Keratinocyte (primary cell): ENCODE data around the gene BMP7. TPM values are rescaled to one million over a fixed set of nuclear protein-coding genes. Genes with fewer than 3 reads are reported as not detected.

ENCODE experiments used
- DNase-seq: peaks from one replicate; pipeline ENCODE4 v3.0.0-alpha.2; 2011; ENCODE audit warnings: low read depth, missing footprints, low spot score
- FAIRE-seq: peaks from 2 replicates; lab custom pipeline; 2011; peaks lifted over from hg19 to GRCh38; lab: Jason Lieb, UNC
- H2AFZ ChIP-seq: 2 replicates; pipeline ENCODE4 v1.6.0; 2012; ENCODE audit warnings: low read length, control low read depth, inconsistent platforms; ENCODE audit not compliant: control insufficient read depth
- H3K27ac ChIP-seq: 2 replicates; pipeline ENCODE4 v1.5.1; 2011; ENCODE audit warnings: low read length; ENCODE audit not compliant: control insufficient read depth, insufficient read depth
- H3K27me3 ChIP-seq: 3 replicates; pipeline ENCODE4 v1.6.0; 2011; ENCODE audit warnings: low read length; ENCODE audit not compliant: control insufficient read depth, insufficient read depth; ENCODE audit errors: extremely low read depth
- H3K36me3 ChIP-seq, 2 experiments: 2 replicates in 1 of 2; 3 replicates in 1 of 2; pipeline ENCODE4 v1.5.1; 2011; ENCODE audit warnings: low read length in 2 of 2, mild to moderate bottlenecking in 1 of 2; ENCODE audit not compliant: control insufficient read depth in 2 of 2, insufficient read depth in 2 of 2; ENCODE audit errors: extremely low read depth in 1 of 2
- H3K4me1 ChIP-seq: 3 replicates; pipeline ENCODE4 v1.5.1; 2011; ENCODE audit warnings: low read length; ENCODE audit not compliant: control insufficient read depth, insufficient read depth; ENCODE audit errors: extremely low read depth
- H3K4me2 ChIP-seq: 3 replicates; pipeline ENCODE4 v1.6.0; 2011; ENCODE audit warnings: low read depth, low read length; ENCODE audit not compliant: control insufficient read depth, insufficient read depth; ENCODE audit errors: extremely low read depth
- H3K4me3 ChIP-seq, 3 experiments: fragments of 200-600 bp in 1 of 3; sonication (generic) in 1 of 3; 2 replicates in 2 of 3; 3 replicates in 1 of 3; pipeline ENCODE4 v1.5.1; 2011 to 2016; ENCODE audit warnings: low read length in 3 of 3, mild to moderate bottlenecking in 3 of 3, control low read depth in 2 of 3, inconsistent platforms in 1 of 3, low read depth in 1 of 3, mixed read lengths in 1 of 3, mixed run types in 1 of 3, moderate library complexity in 1 of 3; ENCODE audit not compliant: control insufficient read depth in 2 of 3, insufficient read depth in 2 of 3; ENCODE audit errors: extremely low read depth in 1 of 3
- H3K79me2 ChIP-seq: 2 replicates; pipeline ENCODE4 v1.6.0; 2012; ENCODE audit warnings: low read length; ENCODE audit not compliant: control insufficient read depth, insufficient read depth
- H3K9ac ChIP-seq: 3 replicates; pipeline ENCODE4 v1.6.0; 2011; ENCODE audit warnings: low read length; ENCODE audit not compliant: control insufficient read depth, insufficient read depth; ENCODE audit errors: extremely low read depth
- H3K9me1 ChIP-seq: 3 replicates; pipeline ENCODE4 v1.6.0; 2011; ENCODE audit warnings: low read length; ENCODE audit not compliant: control insufficient read depth, insufficient read depth; ENCODE audit errors: extremely low read depth
- H3K9me3 ChIP-seq: 2 replicates; pipeline ENCODE4 v1.5.1; 2012; ENCODE audit warnings: low read depth, low read length; ENCODE audit not compliant: control insufficient read depth
- H4K20me1 ChIP-seq: 3 replicates; pipeline ENCODE4 v1.6.0; 2011; ENCODE audit warnings: low read length; ENCODE audit not compliant: control insufficient read depth, insufficient read depth; ENCODE audit errors: extremely low read depth
- EZH2 ChIP-seq: IDR thresholded peaks from one replicate; pipeline ENCODE4 v1.6.1; 2012; ENCODE audit warnings: inconsistent platforms, mild to moderate bottlenecking, low read length, moderate library complexity
- dilution Hi-C: fragments of 300-500 bp; cut with MboI; formaldehyde crosslinking; loops from one replicate; pipeline ENCODE4 v1.7.0; 2020; ENCODE audit warnings: low sequenced_read_pairs; ENCODE audit not compliant: extremely low pct_ligation_motif_present
- polyA plus RNA-seq, 5 experiments: library from polyadenylated mRNA; depleted of rRNA in 3 of 5; stranded (reverse) in 3 of 5; stranded (forward) in 1 of 5; unstranded in 1 of 5; fragments of >200 nt; gene quantifications; 1 replicate in 1 of 5; 2 replicates in 3 of 5; 3 replicates in 1 of 5; pipeline versions ENCODE4 v1.2.1 to v1.2.3, GENCODE V29; 2011 to 2012; ENCODE audit warnings: missing spikeins in 2 of 5, low read depth in 1 of 5, low replicate concordance in 1 of 5
- TF ChIP-seq, protein P1 (sequence below), 3 experiments: IDR thresholded peaks in 1 of 3; conservative IDR thresholded peaks in 1 of 3; optimal IDR thresholded peaks in 1 of 3; 2 replicates in 2 of 3; 3 replicates in 1 of 3; pipeline versions ENCODE3 to v1.5.1; 2011; ENCODE audit warnings: low read length in 3 of 3, mild to moderate bottlenecking in 3 of 3, moderate library complexity in 2 of 3, control low read depth in 1 of 3, inconsistent platforms in 1 of 3; ENCODE audit not compliant: insufficient read depth in 2 of 3; ENCODE audit errors: extremely low read depth in 1 of 3

The BMP7 gene
- polyA plus RNA-seq, 1 donor (not counting 4 experiments of a cell fraction or from before 2014, with no cell fraction given), result 0.29 TPM

DNA sequence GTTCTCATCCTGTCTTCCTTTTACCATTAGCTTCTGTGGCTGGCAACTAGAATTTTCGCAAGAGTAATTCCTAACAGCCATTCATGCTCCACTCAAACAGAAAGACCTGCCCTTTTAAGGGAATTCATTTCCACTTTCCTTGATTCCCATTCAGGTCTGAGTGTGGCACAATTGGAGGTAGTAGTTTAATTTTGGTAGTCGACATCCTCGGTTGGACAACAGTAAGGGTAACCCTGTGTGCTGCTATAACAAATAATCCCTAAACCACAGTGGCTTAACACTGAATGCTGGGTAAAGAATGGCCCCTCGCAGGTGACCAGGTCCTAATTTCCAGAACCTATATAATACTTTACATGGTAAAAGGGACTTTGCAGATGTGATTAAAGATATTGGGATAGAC lies 142.9 kb downstream of the BMP7 start:
- peaks cover 8% of the 10 kb centered on the region for H3K4me1 ChIP-seq
- no peak overlapping the region for H3K9ac ChIP-seq
- no peak for DNase-seq
- no peak overlapping the region for H3K4me3 ChIP-seq
- TF ChIP-seq EZH2, result no peak
- TF ChIP-seq, protein P1, sequence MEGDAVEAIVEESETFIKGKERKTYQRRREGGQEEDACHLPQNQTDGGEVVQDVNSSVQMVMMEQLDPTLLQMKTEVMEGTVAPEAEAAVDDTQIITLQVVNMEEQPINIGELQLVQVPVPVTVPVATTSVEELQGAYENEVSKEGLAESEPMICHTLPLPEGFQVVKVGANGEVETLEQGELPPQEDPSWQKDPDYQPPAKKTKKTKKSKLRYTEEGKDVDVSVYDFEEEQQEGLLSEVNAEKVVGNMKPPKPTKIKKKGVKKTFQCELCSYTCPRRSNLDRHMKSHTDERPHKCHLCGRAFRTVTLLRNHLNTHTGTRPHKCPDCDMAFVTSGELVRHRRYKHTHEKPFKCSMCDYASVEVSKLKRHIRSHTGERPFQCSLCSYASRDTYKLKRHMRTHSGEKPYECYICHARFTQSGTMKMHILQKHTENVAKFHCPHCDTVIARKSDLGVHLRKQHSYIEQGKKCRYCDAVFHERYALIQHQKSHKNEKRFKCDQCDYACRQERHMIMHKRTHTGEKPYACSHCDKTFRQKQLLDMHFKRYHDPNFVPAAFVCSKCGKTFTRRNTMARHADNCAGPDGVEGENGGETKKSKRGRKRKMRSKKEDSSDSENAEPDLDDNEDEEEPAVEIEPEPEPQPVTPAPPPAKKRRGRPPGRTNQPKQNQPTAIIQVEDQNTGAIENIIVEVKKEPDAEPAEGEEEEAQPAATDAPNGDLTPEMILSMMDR (optimal IDR thresholded peaks at IDR 0.05 in 1 of 3, IDR thresholded peaks at IDR 0.05 in 1 of 3, conservative IDR thresholded peaks at IDR 0.05 in 1 of 3; ENCODE audit: extremely low read depth in 1 of 3, insufficient read depth in 2 of 3, low read length in 3 of 3), result no peak
- dilution Hi-C loops, result no loop called here
- H3K9me3 ChIP-seq, result no peaks in the 10 kb centered on the region
- H3K4me2 ChIP-seq, result no peak overlapping the region
- no peak for FAIRE-seq
- no peak overlapping the region for H2AFZ ChIP-seq
- no peaks in the 10 kb centered on the region for H4K20me1 ChIP-seq
- no peaks in the 10 kb centered on the region for H3K36me3 ChIP-seq
- H3K9me1 ChIP-seq, result no peaks in the 10 kb centered on the region
- no peak overlapping the region for H3K27ac ChIP-seq
- no peaks in the 10 kb centered on the region for H3K79me2 ChIP-seq
- H3K27me3 ChIP-seq, result peaks cover 8% of the 10 kb centered on the region

DNA sequence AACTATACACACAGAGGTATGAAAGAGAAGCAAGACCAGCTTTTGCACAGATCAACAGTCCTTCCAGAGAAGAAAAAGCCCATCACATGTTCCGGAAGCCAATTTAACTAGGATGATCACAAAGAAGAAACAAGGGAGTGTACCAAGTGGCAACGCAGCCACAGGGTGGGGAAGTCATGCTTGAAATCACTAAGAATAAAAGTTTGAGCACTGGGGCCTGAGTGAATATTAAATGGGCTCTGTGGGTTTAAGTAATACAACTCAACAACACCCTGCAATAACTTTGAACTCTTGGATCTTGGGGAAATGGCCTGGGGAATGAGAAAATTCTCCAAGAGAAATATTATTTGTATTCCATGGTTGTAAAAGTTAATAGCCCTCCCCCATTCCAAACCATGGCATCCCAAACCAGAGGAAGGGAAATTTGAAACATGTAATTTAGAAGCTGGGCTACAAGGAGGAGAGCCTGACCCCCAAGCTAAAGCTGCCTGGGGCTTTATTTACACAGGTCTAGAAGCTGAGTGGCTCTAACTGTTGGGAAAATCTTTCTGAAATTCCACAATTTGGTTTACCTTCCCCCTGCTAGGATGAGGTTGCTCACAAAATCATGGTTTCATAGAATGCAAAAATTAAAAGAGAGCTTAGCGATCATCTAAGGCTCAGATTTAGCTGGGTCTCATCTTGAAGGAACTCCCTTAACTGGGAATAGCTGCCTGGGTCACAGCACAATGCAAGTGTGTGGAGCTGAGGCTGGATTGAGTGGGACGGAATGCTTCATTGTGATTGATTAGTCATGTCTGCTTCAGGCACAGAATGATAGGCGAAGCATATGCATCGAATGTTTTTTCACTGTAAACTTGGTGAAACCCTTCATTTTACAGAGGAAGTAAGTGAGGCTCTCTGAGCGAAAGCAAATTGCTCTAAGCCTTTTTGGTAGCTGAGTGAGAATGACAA lies 143.6 kb downstream of the BMP7 start:
- Histone ChIP-seq H2AFZ (no peak overlapping the region), H3K9me1 (no peaks in the 10 kb centered on the region), H3K9ac (no peak overlapping the region), H3K36me3 (no peaks in the 10 kb centered on the region), H3K4me1 (peaks cover 8% of the 10 kb centered on the region), H3K4me2 (no peak overlapping the region), H3K27me3 (peaks cover 8% of the 10 kb centered on the region), H3K27ac (no peak overlapping the region), H4K20me1 (no peaks in the 10 kb centered on the region), H3K4me3 (no peak overlapping the region), H3K9me3 (no peaks in the 10 kb centered on the region), H3K79me2 (no peaks in the 10 kb centered on the region)
- DNase-seq (no peak), FAIRE-seq (no peak)
- no peak for TF ChIP-seq EZH2
- TF ChIP-seq, protein P1 (optimal IDR thresholded peaks at IDR 0.05 in 1 of 3, IDR thresholded peaks at IDR 0.05 in 1 of 3, conservative IDR thresholded peaks at IDR 0.05 in 1 of 3; ENCODE audit: extremely low read depth in 1 of 3, insufficient read depth in 2 of 3, low read length in 3 of 3), result no peak
- dilution Hi-C loops, result no loop called here
